Measurements from ENCODE around the gene COLQ. TPM values are rescaled to one million over a fixed set of nuclear protein-coding genes. Genes with fewer than 3 reads are reported as not detected.

Gene COLQ
- total RNA-seq (1 to 10 TPM; 1.9 to 2.4 TPM), polyA plus RNA-seq (ENCODE audit: insufficient read length in 6 of 6) (10 to 100 TPM in 4 of 6 donors, 1 to 10 TPM in 2; 8.7 to 12.6 (median 10.8) TPM)
- long read RNA-seq, donor 1: 0 reads
- long read RNA-seq, donor 2: 0 reads
- long read RNA-seq, donor 3: 0 reads
- long read RNA-seq, donor 4, partial matches to known transcripts: 0 of 1 reads
- long read RNA-seq, donor 4, other reads (novel, unspliced or antisense): 1 of 1 reads
- long read RNA-seq, donor 5: 0 reads
- long read RNA-seq, donor 6: 0 reads
- long read RNA-seq, donor 7: 0 reads
- long read RNA-seq, donor 8: 0 reads
- long read RNA-seq, donor 9: 0 reads
- long read RNA-seq, donor 10: 0 reads
- long read RNA-seq, donor 11: 0 reads
- long read RNA-seq, donor 12: 0 reads

GRCh38 chr3:15521573-15521965, at the start of gene COLQ:
Gene COLQ (minus strand): TSS chr3:15521706. CDS start chr3:15521625, 81 bp downstream.
- ATAC-seq: no peak
- Histone ChIP-seq H3K4me1 (peaks cover 0 to 14% of the 10 kb centered on the region in 2 donors), H3K4me3 (no peak within 1 kb of the TSS), H3K27me3 (no peaks in the 10 kb centered on the region), H3K9me3 (no peaks in the 10 kb centered on the region), H3K27ac (no peak within 1 kb of the TSS), H3K36me3 (no peaks in the 10 kb centered on the region)
- DNase-seq: no peak
- TF ChIP-seq CTCF (IDR thresholded peaks at IDR 0.05): no peak
- intact Hi-C loops (cut with DNase I): no loop called here

GRCh38 chr3:15563190-15563589, 41.7 kb upstream of the COLQ start:
- H3K9me3 ChIP-seq: no peaks in the 10 kb centered on the region
- no peaks in the 10 kb centered on the region for H3K27me3 ChIP-seq
- no peak for ATAC-seq
- H3K27ac ChIP-seq: no peak overlapping the region
- no peaks in the 10 kb centered on the region for H3K4me1 ChIP-seq
- peaks cover 0 to 79% of the 10 kb centered on the region in 2 donors for H3K36me3 ChIP-seq
- no peak overlapping the region for H3K4me3 ChIP-seq
- intact Hi-C loops (cut with DNase I): no loop called here
- no peak for DNase-seq
- no peak for TF ChIP-seq CTCF (IDR thresholded peaks at IDR 0.05)

GRCh38 chr3:15562560-15562959, 41.1 kb upstream of the COLQ start:
- intact Hi-C loops (cut with DNase I): no loop called here
- no peak for ATAC-seq
- DNase-seq: no peak
- no peak for TF ChIP-seq CTCF (IDR thresholded peaks at IDR 0.05)
- Histone ChIP-seq H3K4me1 (peaks cover 0 to 3% of the 10 kb centered on the region in 2 donors), H3K9me3 (no peaks in the 10 kb centered on the region), H3K27me3 (no peaks in the 10 kb centered on the region), H3K27ac (no peak overlapping the region), H3K4me3 (no peak overlapping the region), H3K36me3 (peaks cover 0 to 72% of the 10 kb centered on the region in 2 donors)

- DNase-seq (no peak), ATAC-seq (no peak)
- H3K4me3 ChIP-seq: no peak overlapping the region
- peaks cover 0 to 35% of the 10 kb centered on the region in 2 donors for H3K36me3 ChIP-seq
- TF ChIP-seq CTCF (IDR thresholded peaks at IDR 0.05): no peak
- H3K9me3 ChIP-seq: no peaks in the 10 kb centered on the region
- no peaks in the 10 kb centered on the region for H3K27me3 ChIP-seq
- intact Hi-C loops (cut with DNase I): loop anchor here in 1 of 2 donors (10.0 kb wide), 1 partner anchor 134 kb away; the partner anchor contains the start of genes EAF1 and METTL6
- peaks cover 6 to 18% of the 10 kb centered on the region in 2 donors for H3K4me1 ChIP-seq
- no peak overlapping the region for H3K27ac ChIP-seq
These were observed 37.1 kb upstream of the COLQ start for GRCh38 chr3:15558581-15558980.

- Histone ChIP-seq H3K4me3 (no peak overlapping the region), H3K27ac (peak overlapping the region in 1 of 2 donors; percentile 67)
- intact Hi-C loops (cut with DNase I): loop anchor here in 1 of 2 donors (10.0 kb wide), 1 partner anchor 133 kb away; the partner anchor contains the start of genes EAF1 and METTL6
These were observed 36.0 kb upstream of the COLQ start for GRCh38 chr3:15557511-15557946.

More at GRCh38 chr3:15557511-15557946, 36.0 kb upstream of the COLQ start:
- Histone ChIP-seq H3K27me3 (no peaks in the 10 kb centered on the region), H3K36me3 (peaks cover 0 to 25% of the 10 kb centered on the region in 2 donors), H3K9me3 (no peaks in the 10 kb centered on the region), H3K4me1 (peaks cover 6 to 18% of the 10 kb centered on the region in 2 donors)
- TF ChIP-seq CTCF (IDR thresholded peaks at IDR 0.05): peak; percentile 57 to 64
- DNase-seq (peak in 2 of 4 donors; percentile 32 to 57), ATAC-seq (peak; percentile 95)

Data from left lung (tissue), 14 donors.